Mucosa of stomach (tissue), 1 donor: ENCODE measurements around the gene FAM193A.
"Not testable (repeated sequence)": the region's sequence is repeated elsewhere in the genome, so short reads cannot be mapped to it uniquely, and the experiment has no call there.

ENCODE experiments used
- H3K27me3 ChIP-seq: one replicate; pipeline ENCODE4 v1.7.0; 2013; ENCODE audit warnings: mild to moderate bottlenecking, low read length; ENCODE audit not compliant: control insufficient read depth, insufficient read depth
- H3K36me3 ChIP-seq: one replicate; pipeline ENCODE4 v1.7.0; 2013; ENCODE audit warnings: low read length; ENCODE audit not compliant: control insufficient read depth, insufficient read depth
- H3K4me1 ChIP-seq: one replicate; pipeline ENCODE4 v1.7.0; 2013; ENCODE audit warnings: mild to moderate bottlenecking, low read length; ENCODE audit not compliant: control insufficient read depth, insufficient read depth
- H3K4me3 ChIP-seq: one replicate; pipeline ENCODE4 v1.7.0; 2013; ENCODE audit warnings: low read length
- H3K9ac ChIP-seq: one replicate; pipeline ENCODE4 v1.7.0; 2013; ENCODE audit warnings: mild to moderate bottlenecking, low read length, moderate library complexity
- H3K9me3 ChIP-seq: one replicate; pipeline ENCODE4 v1.7.0; 2013; ENCODE audit warnings: mild to moderate bottlenecking, low read length, moderate library complexity; ENCODE audit not compliant: control insufficient read depth
- donor health status: Pancreatic carcinoma.

The FAM193A gene

GRCh38 chr4:2604614-2605013 lies 68.2 kb downstream of the FAM193A start:
- H3K4me3 ChIP-seq: no peak overlapping the region
- no peaks in the 10 kb centered on the region for H3K27me3 ChIP-seq
- no peaks in the 10 kb centered on the region for H3K9me3 ChIP-seq
- H3K9ac ChIP-seq: no peak overlapping the region
- H3K4me1 ChIP-seq: no peaks in the 10 kb centered on the region
- H3K36me3 ChIP-seq: no peaks in the 10 kb centered on the region

DNA sequence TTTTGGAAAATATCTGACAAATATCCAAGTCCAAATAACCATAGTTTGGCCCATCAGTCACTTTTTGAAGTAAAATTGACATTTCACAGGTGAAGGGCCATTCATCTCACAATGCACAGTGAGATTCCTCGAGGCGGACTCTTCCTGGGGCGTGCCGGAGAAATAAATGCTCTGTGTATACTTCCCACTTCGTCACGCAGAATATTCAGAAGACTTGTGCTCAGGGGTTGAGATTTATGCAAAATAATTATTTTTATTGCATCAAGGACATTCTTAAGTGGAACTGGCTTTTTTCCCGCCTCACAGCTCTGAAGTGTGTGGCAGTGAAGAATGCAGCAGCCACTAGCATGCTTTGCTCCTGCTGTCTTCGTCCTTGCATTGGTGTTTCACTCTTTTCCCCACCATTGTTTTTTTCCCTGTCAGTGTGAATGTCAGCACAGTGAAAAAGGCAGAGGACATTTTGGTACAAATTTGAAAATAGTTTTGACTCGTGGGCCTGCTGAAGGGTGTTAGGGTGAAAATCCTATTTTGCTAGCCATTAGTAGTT lies 70.6 kb downstream of the FAM193A start:
- Histone ChIP-seq H3K4me3 (no peak overlapping the region), H3K9me3 (no peaks in the 10 kb centered on the region), H3K27me3 (no peaks in the 10 kb centered on the region), H3K9ac (no peak overlapping the region), H3K36me3 (no peaks in the 10 kb centered on the region), H3K4me1 (no peaks in the 10 kb centered on the region)

DNA sequence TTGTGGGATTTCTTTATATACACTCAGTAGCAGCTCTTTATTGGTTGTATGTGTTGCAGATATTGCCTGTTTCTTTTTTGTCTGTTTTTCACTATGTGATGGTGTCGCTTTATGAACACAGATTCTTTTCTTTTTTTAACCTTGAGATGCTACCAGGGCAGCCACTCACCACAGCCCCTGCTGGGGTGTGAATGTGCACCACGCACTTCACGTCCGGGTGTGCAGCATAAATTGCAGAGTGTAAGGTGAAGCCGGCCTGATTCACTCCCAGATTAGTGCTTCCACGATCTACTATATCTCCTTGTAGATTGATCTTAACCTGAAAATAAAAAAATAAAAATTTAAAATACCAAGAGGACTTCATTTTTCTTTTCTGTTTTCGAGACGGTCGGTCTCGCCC lies 71.4 kb downstream of the FAM193A start:
- Histone ChIP-seq H3K27me3 (no peaks in the 10 kb centered on the region), H3K36me3 (no peaks in the 10 kb centered on the region), H3K4me1 (no peaks in the 10 kb centered on the region), H3K4me3 (no peak overlapping the region), H3K9ac (no peak overlapping the region), H3K9me3 (no peaks in the 10 kb centered on the region)

GRCh38 chr4:2608291-2608690 lies 71.8 kb downstream of the FAM193A start:
- Histone ChIP-seq H3K27me3 (no peaks in the 10 kb centered on the region), H3K9me3 (no peaks in the 10 kb centered on the region), H3K4me3 (no peak overlapping the region), H3K9ac (no peak overlapping the region), H3K4me1 (no peaks in the 10 kb centered on the region), H3K36me3 (no peaks in the 10 kb centered on the region)

- no peak overlapping the region for H3K9ac ChIP-seq
Measured at GRCh38 chr4:2615821-2616220, 79.4 kb downstream of the FAM193A start.

DNA sequence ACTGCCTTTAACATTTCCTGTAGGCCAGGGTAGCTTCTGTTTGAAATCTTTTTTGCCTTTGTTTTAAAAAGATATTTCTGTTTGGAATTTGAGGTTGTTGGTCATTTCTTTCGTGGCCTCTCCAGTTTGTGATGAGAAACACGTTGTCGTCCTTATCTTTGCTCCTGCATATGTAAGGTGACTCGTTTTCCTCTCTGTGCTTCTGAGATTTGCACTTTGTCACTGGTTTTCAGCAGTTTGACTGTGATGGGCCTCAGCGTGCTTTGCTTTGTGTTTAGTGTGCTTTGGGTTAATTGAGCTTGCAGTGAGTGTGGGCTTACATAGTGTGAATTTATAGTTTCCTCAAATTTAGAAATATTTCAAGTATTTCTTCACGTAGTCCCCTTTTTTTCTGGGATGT lies 81.5 kb downstream of the FAM193A start:
- Histone ChIP-seq H3K9ac (no peak overlapping the region), H3K36me3 (no peaks in the 10 kb centered on the region), H3K4me3 (no peak overlapping the region), H3K4me1 (peaks cover 8% of the 10 kb centered on the region), H3K9me3 (no peaks in the 10 kb centered on the region), H3K27me3 (no peaks in the 10 kb centered on the region)

More at GRCh38 chr4:2615821-2616220, 79.4 kb downstream of the FAM193A start:
- Histone ChIP-seq H3K4me3 (no peak overlapping the region), H3K4me1 (no peaks in the 10 kb centered on the region), H3K36me3 (no peaks in the 10 kb centered on the region), H3K27me3 (no peaks in the 10 kb centered on the region), H3K9me3 (no peaks in the 10 kb centered on the region)

GRCh38 chr4:2618729-2619128 lies 82.3 kb downstream of the FAM193A start:
- H3K9me3 ChIP-seq, H3K4me3 ChIP-seq, H3K36me3 ChIP-seq, H3K4me1 ChIP-seq, H3K27me3 ChIP-seq, H3K9ac ChIP-seq: not testable (repeated sequence)

DNA sequence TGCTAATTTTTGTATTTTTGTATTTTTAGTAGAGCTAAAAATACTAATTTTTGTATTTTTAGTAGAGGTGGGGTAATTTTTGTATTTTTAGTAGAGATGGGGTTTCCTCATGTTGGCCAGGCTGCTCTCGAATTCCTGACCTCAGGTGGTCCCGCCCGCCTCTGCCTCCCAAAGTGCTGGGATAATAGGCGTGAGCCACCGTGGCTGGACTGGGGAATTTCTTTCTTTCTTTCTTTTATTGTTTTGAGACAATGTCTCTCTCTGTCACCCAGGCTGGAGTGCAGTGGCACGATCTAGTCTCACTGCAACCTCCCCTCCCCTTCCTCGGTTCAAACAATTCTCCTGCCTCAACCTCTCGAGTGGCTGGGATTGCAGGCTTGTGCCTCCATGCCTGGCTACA lies 83.0 kb downstream of the FAM193A start:
- Histone ChIP-seq H3K27me3 (no peaks in the 10 kb centered on the region), H3K9ac (no peak overlapping the region), H3K4me3 (no peak overlapping the region), H3K36me3 (no peaks in the 10 kb centered on the region), H3K9me3 (no peaks in the 10 kb centered on the region), H3K4me1 (peaks cover 8% of the 10 kb centered on the region)

DNA sequence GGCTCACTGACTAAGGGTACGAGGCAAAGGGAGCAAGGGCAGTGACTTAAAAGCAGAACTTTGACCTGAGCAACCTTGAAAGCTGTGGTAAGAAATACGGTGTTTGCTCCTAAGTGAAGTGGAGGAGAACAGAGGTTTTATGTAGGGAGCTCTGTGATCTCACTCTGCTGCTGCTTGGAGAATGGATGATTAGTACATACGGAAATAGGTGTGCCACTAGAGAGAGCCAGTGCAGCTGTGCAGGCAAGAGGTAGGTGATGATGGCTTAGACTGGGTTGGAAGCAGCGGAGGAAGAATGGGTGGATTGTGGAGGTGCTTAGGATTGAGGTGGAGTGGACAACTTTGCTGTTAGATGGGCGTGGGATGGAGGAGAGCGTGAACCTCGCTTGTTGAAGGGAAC lies 85.0 kb downstream of the FAM193A start:
- Histone ChIP-seq H3K4me1 (peaks cover 8% of the 10 kb centered on the region), H3K9me3 (no peaks in the 10 kb centered on the region), H3K4me3 (no peak overlapping the region), H3K9ac (no peak overlapping the region), H3K36me3 (no peaks in the 10 kb centered on the region), H3K27me3 (no peaks in the 10 kb centered on the region)

DNA sequence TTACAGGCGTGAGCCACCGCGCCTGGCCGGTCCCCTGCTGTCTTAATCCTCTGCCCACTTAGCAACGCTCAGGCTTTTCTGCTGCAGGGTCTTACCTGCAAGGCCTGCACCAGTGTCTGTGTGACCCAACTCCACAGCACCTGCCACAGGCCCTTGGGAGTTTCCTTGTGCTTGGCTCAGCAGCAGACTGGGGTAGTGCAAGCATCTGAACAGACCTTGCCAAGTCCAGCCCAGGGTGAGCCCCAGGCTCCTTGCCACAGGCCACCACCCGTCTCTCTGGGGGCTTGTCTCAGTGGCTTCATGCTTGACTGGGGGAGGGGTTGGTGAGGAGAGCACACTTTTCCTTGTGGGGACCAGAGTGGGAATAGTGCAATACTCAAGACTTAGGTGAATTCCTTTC lies 87.0 kb downstream of the FAM193A start:
- H3K4me3 ChIP-seq: no peak overlapping the region
- H3K36me3 ChIP-seq: no peaks in the 10 kb centered on the region
- H3K4me1 ChIP-seq: peaks cover 8% of the 10 kb centered on the region
- no peaks in the 10 kb centered on the region for H3K9me3 ChIP-seq
- H3K27me3 ChIP-seq: no peaks in the 10 kb centered on the region
- no peak overlapping the region for H3K9ac ChIP-seq

GRCh38 chr4:2624782-2625530 lies 88.5 kb downstream of the FAM193A start:
- no peaks in the 10 kb centered on the region for H3K9me3 ChIP-seq
- H3K36me3 ChIP-seq: no peaks in the 10 kb centered on the region
- H3K27me3 ChIP-seq: no peaks in the 10 kb centered on the region
- H3K4me1 ChIP-seq: peaks cover 8% of the 10 kb centered on the region
- no peak overlapping the region for H3K4me3 ChIP-seq
- no peak overlapping the region for H3K9ac ChIP-seq

GRCh38 chr4:2626231-2626630 lies 89.8 kb downstream of the FAM193A start:
- no peaks in the 10 kb centered on the region for H3K9me3 ChIP-seq
- H3K27me3 ChIP-seq: no peaks in the 10 kb centered on the region
- peaks cover 5% of the 10 kb centered on the region for H3K4me1 ChIP-seq
- no peak overlapping the region for H3K9ac ChIP-seq
- H3K4me3 ChIP-seq: no peak overlapping the region
- H3K36me3 ChIP-seq: no peaks in the 10 kb centered on the region
